ENCODE data around the gene PDE4B.

PDE4B gene

DNA sequence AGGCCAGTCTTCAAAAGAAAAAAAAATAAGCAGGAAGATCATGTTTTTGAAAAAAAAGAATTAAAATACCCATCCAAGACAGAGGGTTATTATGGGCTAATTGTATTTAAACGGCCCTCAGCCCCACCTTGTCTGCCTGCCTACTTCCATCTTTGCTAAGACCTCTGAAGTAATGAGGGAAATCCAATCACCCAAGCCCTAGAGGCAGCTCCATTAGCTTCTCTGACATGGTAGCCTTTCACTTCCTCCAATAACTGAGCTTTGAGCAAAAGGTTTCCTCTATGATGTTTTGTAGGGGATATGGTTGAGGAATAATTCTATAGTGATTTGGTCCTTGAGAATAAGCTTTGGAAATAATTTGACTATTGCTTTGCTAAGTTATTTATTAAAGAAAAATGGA, 563.1 kb downstream of the PDE4B start:
- TF ChIP-seq, protein P1, sequence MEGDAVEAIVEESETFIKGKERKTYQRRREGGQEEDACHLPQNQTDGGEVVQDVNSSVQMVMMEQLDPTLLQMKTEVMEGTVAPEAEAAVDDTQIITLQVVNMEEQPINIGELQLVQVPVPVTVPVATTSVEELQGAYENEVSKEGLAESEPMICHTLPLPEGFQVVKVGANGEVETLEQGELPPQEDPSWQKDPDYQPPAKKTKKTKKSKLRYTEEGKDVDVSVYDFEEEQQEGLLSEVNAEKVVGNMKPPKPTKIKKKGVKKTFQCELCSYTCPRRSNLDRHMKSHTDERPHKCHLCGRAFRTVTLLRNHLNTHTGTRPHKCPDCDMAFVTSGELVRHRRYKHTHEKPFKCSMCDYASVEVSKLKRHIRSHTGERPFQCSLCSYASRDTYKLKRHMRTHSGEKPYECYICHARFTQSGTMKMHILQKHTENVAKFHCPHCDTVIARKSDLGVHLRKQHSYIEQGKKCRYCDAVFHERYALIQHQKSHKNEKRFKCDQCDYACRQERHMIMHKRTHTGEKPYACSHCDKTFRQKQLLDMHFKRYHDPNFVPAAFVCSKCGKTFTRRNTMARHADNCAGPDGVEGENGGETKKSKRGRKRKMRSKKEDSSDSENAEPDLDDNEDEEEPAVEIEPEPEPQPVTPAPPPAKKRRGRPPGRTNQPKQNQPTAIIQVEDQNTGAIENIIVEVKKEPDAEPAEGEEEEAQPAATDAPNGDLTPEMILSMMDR (IDR thresholded peaks at IDR 0.05) = no peak

- TF ChIP-seq, protein P1 (IDR thresholded peaks at IDR 0.05) = no peak
Measured at GRCh38 chr1:66356605-66357004, 563.9 kb downstream of the PDE4B start.

- TF ChIP-seq, protein P1 (IDR thresholded peaks at IDR 0.05) = no peak
Measured at GRCh38 chr1:66357021-66357420, 564.3 kb downstream of the PDE4B start.

DNA sequence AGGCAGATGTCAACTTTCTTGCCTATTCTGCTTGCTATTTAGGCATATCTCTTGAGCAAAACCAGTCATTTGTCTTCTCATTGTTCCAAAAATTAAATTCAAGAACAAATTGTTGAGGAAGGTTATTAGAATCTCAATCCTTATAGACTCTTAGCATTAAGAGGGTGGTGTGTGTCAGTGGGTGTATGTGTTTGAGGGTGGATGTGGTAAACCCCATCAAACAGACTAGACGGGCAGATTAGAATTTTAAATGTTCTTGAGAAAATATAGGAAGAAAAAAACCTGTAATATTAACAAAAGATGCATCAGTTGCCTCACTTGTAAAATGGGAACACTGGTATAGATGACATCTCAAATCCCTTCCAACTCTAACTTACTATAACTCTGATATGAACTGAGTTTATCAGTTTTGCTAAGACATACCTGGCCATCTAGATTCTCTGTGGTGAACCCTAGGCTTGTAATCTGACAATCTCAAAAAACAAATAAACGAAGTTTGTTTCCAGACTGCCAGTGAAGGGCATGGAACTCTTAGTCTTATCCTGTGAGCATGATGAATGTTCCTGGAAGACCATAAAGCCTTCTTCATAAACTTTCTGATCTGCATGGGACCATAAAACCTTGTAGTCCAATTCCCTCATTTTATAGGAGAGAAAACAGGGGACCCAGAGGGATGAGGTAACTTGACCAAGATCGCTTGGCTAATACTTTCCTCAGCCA, 564.9 kb downstream of the PDE4B start:
- TF ChIP-seq, protein P1 (IDR thresholded peaks at IDR 0.05) = no peak

DNA sequence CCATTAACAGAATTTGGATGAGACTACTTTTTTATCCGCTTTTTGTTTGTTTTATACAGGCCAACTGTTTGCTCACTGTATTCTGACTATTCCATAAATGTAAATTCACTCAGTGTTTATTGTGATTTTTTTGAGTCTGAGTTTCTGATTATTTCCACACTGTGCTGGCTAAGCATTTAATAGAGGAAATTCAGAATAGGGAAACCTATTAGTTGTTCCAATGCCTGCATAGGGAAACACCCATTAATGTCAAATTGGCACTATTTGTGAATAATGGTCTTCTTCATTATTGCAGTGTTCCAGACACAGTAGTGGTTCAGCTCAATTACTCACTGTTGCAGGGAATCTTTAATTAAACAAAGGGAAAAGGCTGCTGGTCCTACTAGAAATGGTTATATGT, 566.6 kb downstream of the PDE4B start:
- TF ChIP-seq, protein P1 (IDR thresholded peaks at IDR 0.05) = no peak

- TF ChIP-seq, protein P1 (IDR thresholded peaks at IDR 0.05) = no peak
Measured at GRCh38 chr1:66359815-66360214, 567.1 kb downstream of the PDE4B start.

- TF ChIP-seq, protein P1 (IDR thresholded peaks at IDR 0.05) = no peak
Measured at GRCh38 chr1:66360285-66360724, 567.6 kb downstream of the PDE4B start.

Measured in LNCAP (cell line).